Cardiac muscle cell (in vitro differentiated cells and primary cell): ENCODE data around the gene RSRC1. TPM values are rescaled to one million over a fixed set of nuclear protein-coding genes. Genes with fewer than 3 reads are reported as not detected.

Experiments
- DNase-seq, 2 donors: peaks; one replicate each; pipeline versions ENCODE4 v3.0.0 to v3.0.0-alpha.2; 2010 to 2017; ENCODE audit warnings: low read depth in 1 of 2, low spot score in 1 of 2
- H3K27ac ChIP-seq: fragments of 200-600 bp; sonication (generic); 2 replicates; pipeline ENCODE4 v1.5.1; 2016
- H3K27me3 ChIP-seq: fragments of 200-600 bp; sonication (generic); 2 replicates; pipeline ENCODE4 v1.6.0; 2016; ENCODE audit warnings: control low read depth
- H3K36me3 ChIP-seq: fragments of 200-600 bp; sonication (generic); 2 replicates; pipeline ENCODE4 v1.5.1; 2016; ENCODE audit warnings: control low read depth
- H3K4me1 ChIP-seq: fragments of 200-600 bp; sonication (generic); 2 replicates; pipeline ENCODE4 v1.8.1; 2017; ENCODE audit warnings: low read depth, mild to moderate bottlenecking, mixed run types
- H3K4me3 ChIP-seq: fragments of 200-600 bp; sonication (generic); 2 replicates; pipeline ENCODE4 v1.5.1; 2016; ENCODE audit warnings: mild to moderate bottlenecking
- H3K9me3 ChIP-seq: fragments of 200-600 bp; sonication (generic); 2 replicates; pipeline ENCODE4 v1.5.1; 2017; ENCODE audit warnings: low read depth, mild to moderate bottlenecking, control low read depth
- polyA plus RNA-seq: library from polyadenylated mRNA; unstranded; fragments of >200 nt; fragmentation: Nextera tagmentation; extraction: Ambion mirVana; gene quantifications from 2 replicates; pipeline ENCODE4 v1.2.1, GENCODE V29; 2016
- total RNA-seq: library from RNA; depleted of rRNA; stranded (reverse); fragments of >200 nt; gene quantifications from 2 replicates; pipeline ENCODE4 v1.2.3, GENCODE V29; 2016
- TF ChIP-seq, protein P1 (sequence below): IDR thresholded peaks from 2 replicates; pipeline ENCODE4 v1.5.1; 2012; ENCODE audit warnings: low read depth, mild to moderate bottlenecking, low read length

RSRC1 gene
- total and polyA plus RNA-seq, 2 experiments from 2014 or later: 23.6 to 55.9 TPM

- Histone ChIP-seq H3K36me3 (no peaks in the 10 kb centered on the region), H3K4me3 (no peak overlapping the region), H3K4me1 (peaks cover 4% of the 10 kb centered on the region), H3K9me3 (no peaks in the 10 kb centered on the region), H3K27ac (no peak overlapping the region), H3K27me3 (no peaks in the 10 kb centered on the region)
- no peak for DNase-seq
- TF ChIP-seq, protein P1, sequence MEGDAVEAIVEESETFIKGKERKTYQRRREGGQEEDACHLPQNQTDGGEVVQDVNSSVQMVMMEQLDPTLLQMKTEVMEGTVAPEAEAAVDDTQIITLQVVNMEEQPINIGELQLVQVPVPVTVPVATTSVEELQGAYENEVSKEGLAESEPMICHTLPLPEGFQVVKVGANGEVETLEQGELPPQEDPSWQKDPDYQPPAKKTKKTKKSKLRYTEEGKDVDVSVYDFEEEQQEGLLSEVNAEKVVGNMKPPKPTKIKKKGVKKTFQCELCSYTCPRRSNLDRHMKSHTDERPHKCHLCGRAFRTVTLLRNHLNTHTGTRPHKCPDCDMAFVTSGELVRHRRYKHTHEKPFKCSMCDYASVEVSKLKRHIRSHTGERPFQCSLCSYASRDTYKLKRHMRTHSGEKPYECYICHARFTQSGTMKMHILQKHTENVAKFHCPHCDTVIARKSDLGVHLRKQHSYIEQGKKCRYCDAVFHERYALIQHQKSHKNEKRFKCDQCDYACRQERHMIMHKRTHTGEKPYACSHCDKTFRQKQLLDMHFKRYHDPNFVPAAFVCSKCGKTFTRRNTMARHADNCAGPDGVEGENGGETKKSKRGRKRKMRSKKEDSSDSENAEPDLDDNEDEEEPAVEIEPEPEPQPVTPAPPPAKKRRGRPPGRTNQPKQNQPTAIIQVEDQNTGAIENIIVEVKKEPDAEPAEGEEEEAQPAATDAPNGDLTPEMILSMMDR: no peak
These were observed 134.4 kb downstream of the RSRC1 start for GRCh38 chr3:158244274-158244673.

DNA sequence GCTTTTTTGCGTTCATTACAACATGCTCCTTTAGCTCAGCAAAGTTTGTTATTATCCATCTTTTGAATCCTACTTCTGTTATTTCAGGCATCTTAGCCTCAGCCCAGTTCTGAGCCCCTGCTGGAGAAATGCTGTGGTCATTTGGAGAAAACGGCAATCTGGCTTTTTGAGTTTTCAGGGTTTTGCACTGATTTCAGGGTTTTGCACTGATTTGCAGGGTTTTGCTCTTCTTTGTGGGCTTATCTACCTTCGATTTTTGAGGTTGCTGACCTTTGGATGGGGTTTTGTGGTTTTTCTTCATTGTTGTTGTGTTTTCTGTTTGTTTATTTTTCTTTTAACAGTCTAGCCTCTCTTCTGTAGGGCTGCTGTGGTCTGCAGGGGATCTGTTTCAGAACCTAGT is 137.4 kb downstream of the RSRC1 start:
- Histone ChIP-seq H3K4me3 (no peak overlapping the region), H3K4me1 (peaks cover 7% of the 10 kb centered on the region), H3K27ac (no peak overlapping the region), H3K9me3 (no peaks in the 10 kb centered on the region), H3K27me3 (no peaks in the 10 kb centered on the region), H3K36me3 (no peaks in the 10 kb centered on the region)
- TF ChIP-seq, protein P1: no peak
- DNase-seq: no peak

DNA sequence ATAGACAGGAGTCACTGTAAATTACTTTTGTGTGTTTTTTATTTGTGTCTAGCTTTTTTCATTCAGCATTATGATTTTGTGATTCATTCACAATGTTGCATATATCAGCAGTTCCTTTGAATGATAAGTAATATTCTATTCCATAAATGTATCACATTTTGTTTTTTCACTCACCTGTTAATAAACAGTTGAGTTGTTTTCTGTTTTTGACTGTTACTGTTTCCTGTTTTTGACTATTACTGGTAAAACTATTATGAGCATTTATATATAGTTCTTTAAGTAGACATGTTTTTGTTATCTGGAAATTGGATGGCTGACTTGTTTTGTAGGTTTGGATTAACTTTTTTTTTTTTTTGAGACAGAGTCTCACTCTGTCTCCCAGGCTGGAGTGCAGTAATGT is 138.4 kb downstream of the RSRC1 start:
- TF ChIP-seq, protein P1: no peak
- H3K9me3 ChIP-seq: no peaks in the 10 kb centered on the region

DNA sequence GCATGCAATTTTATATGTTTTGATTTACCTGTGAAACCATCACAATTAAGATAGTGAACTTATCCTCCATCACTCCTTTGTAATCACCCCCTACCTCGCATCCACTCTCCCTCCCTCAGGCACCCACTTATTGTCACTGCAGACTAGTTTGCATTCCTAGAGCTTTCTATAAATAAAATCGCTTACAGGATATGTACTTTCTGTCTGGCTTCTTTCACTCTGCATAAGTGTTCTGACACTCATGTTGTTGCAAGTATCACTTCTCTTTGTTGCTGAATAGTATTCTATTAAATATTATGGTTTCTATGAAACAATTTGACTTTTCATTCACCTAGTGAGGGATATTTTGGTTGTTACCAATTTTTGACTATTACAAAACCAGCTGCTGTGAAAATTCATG is 139.3 kb downstream of the RSRC1 start:
- Histone ChIP-seq H3K36me3 (no peaks in the 10 kb centered on the region), H3K4me3 (no peak overlapping the region), H3K27me3 (no peaks in the 10 kb centered on the region), H3K4me1 (peaks cover 7% of the 10 kb centered on the region), H3K9me3 (no peaks in the 10 kb centered on the region), H3K27ac (no peak overlapping the region)
- DNase-seq: peak in 1 of 2 donors; percentile 40
- TF ChIP-seq, protein P1: no peak

More for the DNA sequence above, 138.4 kb downstream of the RSRC1 start:
- H3K4me1 ChIP-seq: peaks cover 7% of the 10 kb centered on the region
- no peaks in the 10 kb centered on the region for H3K27me3 ChIP-seq
- DNase-seq: no peak
- no peak overlapping the region for H3K27ac ChIP-seq
- H3K36me3 ChIP-seq: no peaks in the 10 kb centered on the region
- no peak overlapping the region for H3K4me3 ChIP-seq

GRCh38 chr3:158258619-158259018 is 148.7 kb downstream of the RSRC1 start:
- Histone ChIP-seq H3K9me3 (no peaks in the 10 kb centered on the region), H3K27ac (no peak overlapping the region)

More at GRCh38 chr3:158258619-158259018, 148.7 kb downstream of the RSRC1 start:
- H3K4me3 ChIP-seq: no peak overlapping the region
- TF ChIP-seq, protein P1: no peak
- H3K36me3 ChIP-seq: no peaks in the 10 kb centered on the region
- DNase-seq: no peak
- H3K27me3 ChIP-seq: no peaks in the 10 kb centered on the region
- H3K4me1 ChIP-seq: no peaks in the 10 kb centered on the region
